COLO668 (cell line): Measurements from ENCODE around the gene GIGYF2.
"Not testable (repeated sequence)": the region's sequence is repeated elsewhere in the genome, so short reads cannot be mapped to it uniquely, and the experiment has no call there.

Experiments
- DNase-seq: peaks from one replicate; lab custom pipeline; 2025; ENCODE audit not compliant: unreplicated experiment; lab: John Stamatoyannopoulos, UW

The GIGYF2 gene

GRCh38 chr2:232891621-232892071 is 194.5 kb downstream of the GIGYF2 start:
- DNase-seq: no peak

- no peak for DNase-seq
Measured at GRCh38 chr2:232892221-232892620, 195.1 kb downstream of the GIGYF2 start.

- no peak for DNase-seq
Measured at GRCh38 chr2:232892843-232893242, 195.7 kb downstream of the GIGYF2 start.

- DNase-seq: no peak
Measured at GRCh38 chr2:232893834-232894233, 196.7 kb downstream of the GIGYF2 start.

GRCh38 chr2:232894251-232894650 is 197.1 kb downstream of the GIGYF2 start:
- no peak for DNase-seq

GRCh38 chr2:232894746-232895145 is 197.6 kb downstream of the GIGYF2 start:
- no peak for DNase-seq

GRCh38 chr2:232896111-232896510 is 199.0 kb downstream of the GIGYF2 start:
- DNase-seq: no peak

- no peak for DNase-seq
Measured at GRCh38 chr2:232896720-232897597, 199.8 kb downstream of the GIGYF2 start.

GRCh38 chr2:232897598-232898408 is 200.7 kb downstream of the GIGYF2 start:
- DNase-seq: no peak

- no peak for DNase-seq
Measured at GRCh38 chr2:232898592-232899543, 201.7 kb downstream of the GIGYF2 start.

GRCh38 chr2:232900811-232901735 is 203.9 kb downstream of the GIGYF2 start:
- no peak for DNase-seq

- DNase-seq: no peak
Measured at GRCh38 chr2:232901736-232902578, 204.8 kb downstream of the GIGYF2 start.

- DNase-seq: no peak
Measured at GRCh38 chr2:232903989-232904388, 206.9 kb downstream of the GIGYF2 start.

- not testable (repeated sequence) for DNase-seq
Measured at GRCh38 chr2:232906867-232907717, 210.0 kb downstream of the GIGYF2 start.

GRCh38 chr2:232907718-232908085 is 210.6 kb downstream of the GIGYF2 start:
- DNase-seq: not testable (repeated sequence)

- DNase-seq: no peak
Measured at GRCh38 chr2:232908695-232909094, 211.6 kb downstream of the GIGYF2 start.
